LNCAP (cell line): ENCODE results near the gene RSPRY1.

ENCODE experiments used
- CTCF ChIP-seq: fragments of 450-650 bp; IDR thresholded peaks from 2 replicates; pipeline ENCODE4 v1.5.1; 2017; ENCODE audit warnings: mild to moderate bottlenecking

Gene RSPRY1

DNA sequence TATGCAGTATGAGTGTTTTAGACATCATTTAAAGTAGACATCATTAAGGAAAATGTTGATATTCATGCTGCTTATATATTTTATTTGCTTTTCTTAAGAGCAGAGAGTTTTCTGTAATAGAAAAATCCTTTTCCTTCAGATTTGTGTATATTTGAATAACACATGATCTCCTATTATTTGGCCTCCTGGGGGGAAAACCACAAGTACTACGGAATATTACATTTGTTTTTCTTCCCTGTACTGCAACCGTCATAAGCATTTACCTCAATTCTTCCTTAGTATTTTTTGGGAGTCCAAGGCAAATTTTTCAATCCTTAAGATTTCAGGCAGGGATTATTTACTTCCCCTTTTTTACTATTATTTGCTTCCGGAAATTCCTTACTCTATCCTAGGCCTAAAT lies 6.0 kb downstream of the RSPRY1 start:
- TF ChIP-seq CTCF, result no peak

DNA sequence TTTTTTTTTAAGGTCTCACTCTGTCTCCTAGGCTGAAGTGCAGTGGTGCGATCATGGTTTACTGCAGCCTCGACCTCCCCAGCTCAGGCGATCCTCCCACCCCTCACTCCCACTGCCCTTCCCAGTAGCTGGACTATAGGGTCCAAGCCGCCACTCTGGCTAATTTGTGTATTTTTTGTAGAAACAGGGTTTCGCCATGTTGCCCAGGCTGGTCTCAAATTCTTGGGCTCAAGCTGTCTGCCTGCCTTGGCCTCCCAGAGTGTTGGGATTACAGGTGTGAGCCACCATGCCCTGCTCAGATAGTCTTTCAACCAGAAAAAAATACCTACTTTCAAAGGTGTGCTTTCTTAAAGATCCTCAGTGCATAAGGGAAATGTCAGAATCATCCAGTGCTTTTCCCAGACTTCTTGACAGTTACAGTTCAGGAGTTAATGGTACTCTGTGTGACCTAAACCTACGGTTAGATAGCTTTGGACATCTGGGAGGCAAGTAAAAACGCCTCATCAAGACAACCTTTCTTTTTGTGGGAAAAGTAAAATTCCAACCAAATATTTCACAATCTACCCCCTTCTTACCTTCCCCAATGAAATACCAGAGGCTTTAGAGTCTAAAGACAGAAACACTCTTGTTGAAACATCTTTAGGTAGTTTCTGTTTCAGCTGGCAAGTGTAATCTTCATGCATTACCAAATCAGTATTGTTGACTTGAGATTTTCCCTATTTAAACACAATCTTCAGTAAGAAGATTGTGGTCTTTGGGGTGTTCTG lies 6.8 kb downstream of the RSPRY1 start:
- TF ChIP-seq CTCF, result no peak

GRCh38 chr16:57194512-57194911 lies 8.4 kb downstream of the RSPRY1 start:
- no peak for TF ChIP-seq CTCF

- TF ChIP-seq CTCF, result no peak
Measured at GRCh38 chr16:57196286-57196685, 10.2 kb downstream of the RSPRY1 start.

GRCh38 chr16:57196753-57197152 lies 10.6 kb downstream of the RSPRY1 start:
- TF ChIP-seq CTCF, result no peak

GRCh38 chr16:57202095-57202886 lies 16.2 kb downstream of the RSPRY1 start:
- TF ChIP-seq CTCF, result no peak

- TF ChIP-seq CTCF, result no peak
Measured at GRCh38 chr16:57203451-57203850, 17.3 kb downstream of the RSPRY1 start.
